GM10248 (cell line): ENCODE measurements around the gene CTSS.

Experiments
- CTCF ChIA-PET: fragments of 300-600 bp; sonication (Branson Sonifier 250); formaldehyde crosslinking; extraction: SDS; loops from one replicate; lab custom pipeline; 2021; ENCODE audit warnings: antibody characterized with exemption; lab: Yijun Ruan, JAX
- POLR2A ChIA-PET: fragments of 350-650 bp; sonication (Branson Sonifier 250); formaldehyde crosslinking; extraction: SDS; loops from one replicate; lab custom pipeline; 2020; ENCODE audit warnings: antibody characterized with exemption; lab: Yijun Ruan, JAX
- DNase-seq: peaks from one replicate; pipeline ENCODE4 v3.0.0; 2012; ENCODE audit errors: extremely low spot score
- TF ChIP-seq, protein P1 (sequence below): IDR thresholded peaks from 2 replicates; pipeline ENCODE4 v1.5.1; 2012; ENCODE audit warnings: mild to moderate bottlenecking, low read depth; ENCODE audit errors: extremely low read depth, missing control alignments, control extremely low read depth

The CTSS gene

DNA sequence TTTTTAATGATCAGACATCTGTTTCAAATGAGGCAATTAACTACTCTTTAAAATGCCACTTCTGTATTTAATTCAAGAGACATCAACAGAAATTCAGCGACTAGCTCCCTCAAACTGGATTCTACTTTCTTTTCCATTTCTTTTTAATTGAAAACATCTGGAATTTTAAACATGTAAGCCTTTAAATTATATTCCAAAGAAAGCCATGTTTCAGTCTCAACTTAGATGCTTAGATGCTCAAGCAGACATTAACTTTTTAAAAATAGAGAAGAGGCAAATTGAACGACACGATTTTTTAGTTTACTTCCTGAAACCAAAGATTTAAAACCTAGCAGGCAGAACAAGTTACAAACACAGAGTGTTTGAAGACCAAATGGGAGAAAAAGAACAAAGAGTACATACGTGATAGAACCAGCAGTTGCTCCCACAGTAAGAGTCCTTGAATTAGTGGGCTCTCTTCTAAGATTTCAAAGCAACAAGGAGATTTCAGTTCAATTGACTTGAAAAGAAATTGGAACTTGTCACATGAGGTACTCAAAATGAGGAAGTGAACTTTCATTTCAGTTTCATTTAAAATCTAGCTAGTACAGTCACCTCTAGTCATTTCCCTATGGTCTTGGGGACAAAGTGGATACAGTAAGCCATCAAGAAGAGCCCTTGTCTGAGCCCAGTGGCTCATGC, at the start of gene CTSS:
Gene CTSS, minus strand, starts transcription at position 483 of the 681 bp plus-strand sequence. CDS start 1,015 bp downstream, outside the sequence.
- CTCF ChIA-PET: interaction anchor here (2.2 to 2.4 kb wide), 2 partner anchors 10 to 14 kb away, joined by 7 to 8 read pairs; no protein-coding TSS in a partner anchor
- peak; percentile 69 for DNase-seq
- TF ChIP-seq, protein P1, sequence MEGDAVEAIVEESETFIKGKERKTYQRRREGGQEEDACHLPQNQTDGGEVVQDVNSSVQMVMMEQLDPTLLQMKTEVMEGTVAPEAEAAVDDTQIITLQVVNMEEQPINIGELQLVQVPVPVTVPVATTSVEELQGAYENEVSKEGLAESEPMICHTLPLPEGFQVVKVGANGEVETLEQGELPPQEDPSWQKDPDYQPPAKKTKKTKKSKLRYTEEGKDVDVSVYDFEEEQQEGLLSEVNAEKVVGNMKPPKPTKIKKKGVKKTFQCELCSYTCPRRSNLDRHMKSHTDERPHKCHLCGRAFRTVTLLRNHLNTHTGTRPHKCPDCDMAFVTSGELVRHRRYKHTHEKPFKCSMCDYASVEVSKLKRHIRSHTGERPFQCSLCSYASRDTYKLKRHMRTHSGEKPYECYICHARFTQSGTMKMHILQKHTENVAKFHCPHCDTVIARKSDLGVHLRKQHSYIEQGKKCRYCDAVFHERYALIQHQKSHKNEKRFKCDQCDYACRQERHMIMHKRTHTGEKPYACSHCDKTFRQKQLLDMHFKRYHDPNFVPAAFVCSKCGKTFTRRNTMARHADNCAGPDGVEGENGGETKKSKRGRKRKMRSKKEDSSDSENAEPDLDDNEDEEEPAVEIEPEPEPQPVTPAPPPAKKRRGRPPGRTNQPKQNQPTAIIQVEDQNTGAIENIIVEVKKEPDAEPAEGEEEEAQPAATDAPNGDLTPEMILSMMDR: no peak
- POLR2A ChIA-PET: no interaction called here

DNA sequence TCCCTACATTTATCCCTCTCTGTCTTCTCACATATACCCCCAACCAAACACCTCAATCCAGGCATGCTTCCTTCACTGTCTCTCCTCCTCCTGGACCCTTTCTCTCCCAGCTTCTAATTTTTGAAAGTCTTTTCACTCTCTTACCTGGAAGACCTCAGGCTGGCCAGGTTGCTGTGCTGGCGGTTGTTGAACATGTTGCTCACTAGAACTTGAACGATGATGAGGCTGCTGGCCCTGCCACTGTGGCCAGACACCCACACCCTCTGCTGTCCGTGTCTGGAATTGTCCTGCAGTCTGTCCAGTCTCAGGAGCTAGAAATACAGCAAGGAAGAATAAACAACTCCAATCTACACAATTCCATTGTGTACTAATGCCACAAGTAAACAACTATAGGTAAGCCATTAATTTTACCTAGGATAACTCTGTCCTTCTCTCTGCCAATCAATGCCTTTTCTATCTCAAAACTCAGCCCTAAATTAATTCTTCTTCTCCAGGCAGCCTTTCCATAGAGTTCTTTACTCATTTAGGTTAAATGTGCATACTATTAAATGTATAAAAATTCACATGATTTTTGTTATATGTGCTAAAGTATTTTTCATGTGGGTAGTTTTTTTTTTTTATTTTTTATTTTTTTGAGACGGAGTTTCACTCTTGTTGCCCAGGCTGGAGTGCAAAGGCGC, 47.6 kb upstream of the CTSS start:
- DNase-seq: no peak
- POLR2A ChIA-PET: no interaction called here
- CTCF ChIA-PET: interaction anchor here (0.9 to 2.1 kb wide), 10 partner anchors 9 to 252 kb away, joined by 3 to 11 read pairs (median 3); partner anchors contain the start of gene GOLPH3L
- TF ChIP-seq, protein P1: peak; percentile 49

DNA sequence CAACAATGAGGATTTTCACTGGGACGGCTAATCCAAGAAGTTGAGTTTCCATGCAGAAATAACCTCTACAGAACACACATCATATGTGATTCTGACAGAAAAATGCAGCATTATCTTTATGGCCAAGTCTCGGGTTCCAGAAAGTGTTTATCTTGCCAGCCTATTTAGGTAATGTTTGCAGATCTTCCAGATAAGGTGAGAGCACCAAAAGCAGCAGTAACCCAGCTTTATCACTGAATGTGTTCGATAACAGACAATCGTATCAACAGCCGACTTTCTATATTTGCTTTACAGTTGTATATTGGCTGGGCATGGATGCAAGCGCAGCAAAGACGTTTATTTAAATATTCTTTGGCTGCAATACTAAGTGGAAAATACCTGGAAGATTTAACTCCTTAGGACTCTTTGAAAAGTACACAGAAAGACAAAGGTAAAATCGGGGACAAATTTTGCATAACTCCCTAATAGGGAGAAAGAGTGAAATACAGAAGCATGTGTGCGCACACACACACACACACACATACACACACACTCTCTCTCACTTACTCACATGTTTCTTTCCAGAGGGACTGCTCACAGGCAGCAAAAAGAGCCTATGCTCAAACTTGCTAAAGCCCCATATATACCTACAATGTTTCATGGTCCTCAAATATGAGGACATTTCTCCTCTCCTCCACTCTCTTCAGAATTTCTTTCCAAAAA, 45.5 kb upstream of the CTSS start:
- CTCF ChIA-PET: interaction anchor here (1.0 to 1.4 kb wide), 2 partner anchors 9 to 13 kb away, joined by 3 read pairs; no protein-coding TSS in a partner anchor

DNA sequence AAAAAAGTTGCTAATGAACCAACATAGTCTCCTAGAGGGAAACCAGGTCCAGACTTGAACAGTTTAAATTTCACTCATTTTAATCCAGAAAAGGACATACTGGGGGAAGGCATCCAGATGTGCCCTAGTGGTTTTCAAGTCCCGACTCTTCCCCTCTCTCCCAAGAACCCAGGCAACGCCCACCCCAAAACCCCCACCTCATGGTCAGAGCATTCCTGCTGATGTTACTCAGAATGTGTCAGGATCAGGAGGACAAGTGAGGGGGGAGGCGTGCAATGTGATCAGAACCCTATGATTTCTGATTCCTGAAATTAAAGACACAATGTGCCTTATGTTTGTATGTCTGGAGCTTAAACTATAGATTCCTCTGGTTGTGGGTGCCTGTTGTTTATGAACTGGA, 44.1 kb upstream of the CTSS start:
- DNase-seq: no peak
- CTCF ChIA-PET: interaction anchor here (1.4 kb wide), 1 partner anchor 10 kb away, joined by 3 read pairs; no protein-coding TSS in a partner anchor
- POLR2A ChIA-PET: no interaction called here
- TF ChIP-seq, protein P1: no peak

More for the DNA sequence above, 45.5 kb upstream of the CTSS start:
- POLR2A ChIA-PET: no interaction called here
- no peak for DNase-seq
- TF ChIP-seq, protein P1: no peak

DNA sequence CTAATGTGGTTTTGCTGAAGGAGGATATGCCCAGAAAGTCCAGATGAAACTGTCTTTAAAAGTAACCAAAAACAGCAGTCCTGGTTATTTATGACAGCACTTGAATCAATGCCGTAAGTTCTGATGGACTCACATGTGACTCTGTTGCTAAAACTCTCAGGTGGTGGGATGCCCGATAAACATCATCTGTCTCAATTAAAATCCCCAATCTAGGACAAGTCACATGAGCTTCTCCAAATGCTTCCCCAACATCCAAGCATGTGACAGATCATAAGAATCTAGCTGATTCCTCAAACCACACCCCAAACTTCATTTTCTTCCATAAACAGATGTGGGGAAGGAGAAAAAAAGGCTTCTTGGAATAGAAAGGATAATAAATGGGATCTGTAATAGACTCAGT, 43.3 kb upstream of the CTSS start:
- DNase-seq: no peak
- TF ChIP-seq, protein P1: no peak
- CTCF ChIA-PET: interaction anchor here (1.1 kb wide), 1 partner anchor 12 kb away, joined by 3 read pairs; no protein-coding TSS in a partner anchor
- POLR2A ChIA-PET: no interaction called here

DNA sequence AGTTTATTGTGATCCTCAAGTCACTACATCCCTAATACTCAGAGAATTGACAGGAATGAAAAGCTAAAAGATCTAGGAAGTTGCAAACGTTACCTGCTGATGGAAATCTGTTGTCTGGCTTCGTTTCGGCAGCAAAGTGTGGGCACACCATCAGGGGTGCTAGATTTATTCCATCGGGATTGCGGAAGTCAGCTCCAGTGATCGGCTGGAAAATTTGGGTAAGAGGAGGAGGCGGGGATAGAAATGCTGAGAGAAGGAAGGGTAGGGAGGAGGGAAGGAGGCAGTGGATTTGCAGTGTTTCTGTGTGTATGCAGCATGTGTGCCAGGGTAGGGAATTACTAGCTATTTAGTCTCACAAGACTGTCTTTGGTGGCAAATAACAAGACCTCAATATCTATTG, 42.5 kb upstream of the CTSS start, which contains the start of gene CTSK:
Gene CTSK, minus strand, starts transcription at position 140 of the 400 bp plus-strand sequence. CDS start 1,455 bp downstream, outside the sequence.
- POLR2A ChIA-PET: no interaction called here
- TF ChIP-seq, protein P1: no peak
- CTCF ChIA-PET: interaction anchor here (1.1 kb wide), 2 partner anchors 12 to 20 kb away, joined by 3 to 4 read pairs; no protein-coding TSS in a partner anchor
- DNase-seq: no peak
